K562 (cell line): ENCODE data around the gene NPAS1.

Source experiments
- JUN ChIP-seq, 2 experiments: sonication (generic) in 1 of 2; formaldehyde crosslinking in 1 of 2; IDR thresholded peaks; 2 replicates each; pipeline versions ENCODE4 v1.6.1 to v1.8.0; 2012 to 2022; ENCODE audit warnings: borderline replicate concordance in 2 of 2, mild to moderate bottlenecking in 2 of 2, improper control_type of control experiment in 1 of 2, low read depth in 1 of 2, low read length in 1 of 2, missing genetic modification reagents in 1 of 2
- RAD21 ChIP-seq, 2 experiments: fragments of 250-450 bp in 1 of 2; fragments of 450-650 bp in 1 of 2; sonication (Bioruptor Pico) in 1 of 2; formaldehyde crosslinking in 1 of 2; IDR thresholded peaks in 1 of 2; conservative IDR thresholded peaks in 1 of 2; 2 replicates each; pipeline versions ENCODE4 v1.4.0 to v1.8.0; 2020 to 2022; ENCODE audit warnings: mild to moderate bottlenecking in 2 of 2, moderate library complexity in 1 of 2
- TRIM28 ChIP-seq: fragments of 450-650 bp; IDR thresholded peaks from 2 replicates; pipeline ENCODE4 v1.6.1; 2017
- TF ChIP-seq, protein P1 (sequence below): sonication (generic); formaldehyde crosslinking; IDR thresholded peaks from 2 replicates; pipeline ENCODE4 v1.8.0; 2022; ENCODE audit warnings: mild to moderate bottlenecking, missing genetic modification reagents
- TF ChIP-seq, protein P2 (sequence below), 2 experiments: IDR thresholded peaks; 2 replicates each; pipeline ENCODE4 v1.6.1; 2012; ENCODE audit warnings: improper control_type of control experiment in 2 of 2, low read depth in 2 of 2, low read length in 2 of 2, borderline replicate concordance in 1 of 2

DNA sequence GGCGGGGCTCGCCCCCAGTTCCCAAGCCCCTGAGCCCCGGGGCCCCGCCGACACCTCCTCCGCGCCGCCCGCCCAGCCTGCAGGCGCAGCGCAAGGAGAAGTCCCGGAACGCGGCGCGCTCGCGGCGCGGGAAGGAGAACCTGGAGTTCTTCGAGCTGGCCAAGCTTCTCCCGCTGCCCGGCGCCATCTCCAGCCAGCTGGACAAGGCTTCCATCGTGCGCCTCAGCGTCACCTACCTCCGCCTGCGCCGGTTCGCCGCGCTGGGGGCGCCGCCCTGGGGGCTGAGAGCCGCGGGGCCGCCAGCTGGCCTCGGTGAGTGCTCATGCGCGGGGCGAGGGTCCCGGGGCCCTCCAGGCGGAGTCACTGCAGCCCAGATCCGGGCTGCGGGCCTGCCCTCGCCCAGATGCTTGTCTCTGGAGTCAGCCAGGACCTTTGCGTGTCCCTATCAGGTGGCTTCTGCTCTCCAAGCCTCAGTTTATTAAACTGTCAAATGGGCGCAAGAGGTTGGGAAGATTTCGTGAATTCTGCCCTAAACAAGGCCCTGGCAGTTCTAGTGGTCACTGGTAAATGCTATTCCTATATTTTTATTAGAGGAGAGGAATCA, 2.0 kb downstream of the NPAS1 start:
- TF ChIP-seq, protein P1, sequence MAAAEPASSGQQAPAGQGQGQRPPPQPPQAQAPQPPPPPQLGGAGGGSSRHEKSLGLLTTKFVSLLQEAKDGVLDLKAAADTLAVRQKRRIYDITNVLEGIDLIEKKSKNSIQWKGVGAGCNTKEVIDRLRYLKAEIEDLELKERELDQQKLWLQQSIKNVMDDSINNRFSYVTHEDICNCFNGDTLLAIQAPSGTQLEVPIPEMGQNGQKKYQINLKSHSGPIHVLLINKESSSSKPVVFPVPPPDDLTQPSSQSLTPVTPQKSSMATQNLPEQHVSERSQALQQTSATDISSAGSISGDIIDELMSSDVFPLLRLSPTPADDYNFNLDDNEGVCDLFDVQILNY (CRISPR knock-in tag), result no peak
- TF ChIP-seq TRIM28 (no peak), RAD21 (CRISPR knock-in tag; conservative IDR thresholded peaks at IDR 0.05 in 1 of 2, IDR thresholded peaks at IDR 0.05 in 1 of 2) (no peak), JUN (IDR thresholded peaks at IDR 0.05; ENCODE audit: borderline replicate concordance, low read depth, low read length) (no peak), JUN (CRISPR knock-in tag; IDR thresholded peaks at IDR 0.05; ENCODE audit: borderline replicate concordance) (no peak)
- TF ChIP-seq, protein P2, sequence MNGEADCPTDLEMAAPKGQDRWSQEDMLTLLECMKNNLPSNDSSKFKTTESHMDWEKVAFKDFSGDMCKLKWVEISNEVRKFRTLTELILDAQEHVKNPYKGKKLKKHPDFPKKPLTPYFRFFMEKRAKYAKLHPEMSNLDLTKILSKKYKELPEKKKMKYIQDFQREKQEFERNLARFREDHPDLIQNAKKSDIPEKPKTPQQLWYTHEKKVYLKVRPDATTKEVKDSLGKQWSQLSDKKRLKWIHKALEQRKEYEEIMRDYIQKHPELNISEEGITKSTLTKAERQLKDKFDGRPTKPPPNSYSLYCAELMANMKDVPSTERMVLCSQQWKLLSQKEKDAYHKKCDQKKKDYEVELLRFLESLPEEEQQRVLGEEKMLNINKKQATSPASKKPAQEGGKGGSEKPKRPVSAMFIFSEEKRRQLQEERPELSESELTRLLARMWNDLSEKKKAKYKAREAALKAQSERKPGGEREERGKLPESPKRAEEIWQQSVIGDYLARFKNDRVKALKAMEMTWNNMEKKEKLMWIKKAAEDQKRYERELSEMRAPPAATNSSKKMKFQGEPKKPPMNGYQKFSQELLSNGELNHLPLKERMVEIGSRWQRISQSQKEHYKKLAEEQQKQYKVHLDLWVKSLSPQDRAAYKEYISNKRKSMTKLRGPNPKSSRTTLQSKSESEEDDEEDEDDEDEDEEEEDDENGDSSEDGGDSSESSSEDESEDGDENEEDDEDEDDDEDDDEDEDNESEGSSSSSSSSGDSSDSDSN (IDR thresholded peaks at IDR 0.05; ENCODE audit: borderline replicate concordance in 1 of 2, low read depth in 2 of 2, low read length in 2 of 2), result 0 out of 4 replicates have a peak, but pooled peaks of 1 of the 2 experiments have one; percentile 49
